Measurements from ENCODE around the gene FRMD4A.

DNA sequence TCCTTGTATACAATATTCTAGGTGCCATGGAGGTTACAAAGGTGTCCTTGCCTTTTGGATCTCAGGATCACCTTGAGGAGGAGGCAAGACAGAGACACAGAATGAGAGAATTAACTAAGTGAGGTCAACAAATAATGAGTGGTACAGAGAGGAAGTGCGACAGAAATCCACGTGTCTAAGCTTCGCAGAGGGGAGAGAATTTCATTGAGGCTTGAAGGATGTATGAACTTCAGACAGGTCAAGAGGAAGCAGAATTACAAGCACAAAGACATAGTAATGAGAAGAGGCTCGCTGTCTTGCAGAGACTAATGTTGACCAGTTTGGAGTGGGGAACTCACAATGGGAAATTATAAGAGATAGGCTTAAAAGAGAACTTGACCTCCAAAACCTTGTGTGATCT is 308.7 kb downstream of the FRMD4A start:
- TF ChIP-seq CEBPB (IDR thresholded peaks at IDR 0.05) (no peak), EGR1 (IDR thresholded peaks at IDR 0.05) (no peak), TAF1 (IDR thresholded peaks at IDR 0.05; ENCODE audit: low read depth) (no peak), YY1 (IDR thresholded peaks at IDR 0.05; ENCODE audit: low read depth) (no peak), FOXM1 (IDR thresholded peaks at IDR 0.05; ENCODE audit: borderline replicate concordance, low read depth) (no peak)
- TF ChIP-seq, protein P1, sequence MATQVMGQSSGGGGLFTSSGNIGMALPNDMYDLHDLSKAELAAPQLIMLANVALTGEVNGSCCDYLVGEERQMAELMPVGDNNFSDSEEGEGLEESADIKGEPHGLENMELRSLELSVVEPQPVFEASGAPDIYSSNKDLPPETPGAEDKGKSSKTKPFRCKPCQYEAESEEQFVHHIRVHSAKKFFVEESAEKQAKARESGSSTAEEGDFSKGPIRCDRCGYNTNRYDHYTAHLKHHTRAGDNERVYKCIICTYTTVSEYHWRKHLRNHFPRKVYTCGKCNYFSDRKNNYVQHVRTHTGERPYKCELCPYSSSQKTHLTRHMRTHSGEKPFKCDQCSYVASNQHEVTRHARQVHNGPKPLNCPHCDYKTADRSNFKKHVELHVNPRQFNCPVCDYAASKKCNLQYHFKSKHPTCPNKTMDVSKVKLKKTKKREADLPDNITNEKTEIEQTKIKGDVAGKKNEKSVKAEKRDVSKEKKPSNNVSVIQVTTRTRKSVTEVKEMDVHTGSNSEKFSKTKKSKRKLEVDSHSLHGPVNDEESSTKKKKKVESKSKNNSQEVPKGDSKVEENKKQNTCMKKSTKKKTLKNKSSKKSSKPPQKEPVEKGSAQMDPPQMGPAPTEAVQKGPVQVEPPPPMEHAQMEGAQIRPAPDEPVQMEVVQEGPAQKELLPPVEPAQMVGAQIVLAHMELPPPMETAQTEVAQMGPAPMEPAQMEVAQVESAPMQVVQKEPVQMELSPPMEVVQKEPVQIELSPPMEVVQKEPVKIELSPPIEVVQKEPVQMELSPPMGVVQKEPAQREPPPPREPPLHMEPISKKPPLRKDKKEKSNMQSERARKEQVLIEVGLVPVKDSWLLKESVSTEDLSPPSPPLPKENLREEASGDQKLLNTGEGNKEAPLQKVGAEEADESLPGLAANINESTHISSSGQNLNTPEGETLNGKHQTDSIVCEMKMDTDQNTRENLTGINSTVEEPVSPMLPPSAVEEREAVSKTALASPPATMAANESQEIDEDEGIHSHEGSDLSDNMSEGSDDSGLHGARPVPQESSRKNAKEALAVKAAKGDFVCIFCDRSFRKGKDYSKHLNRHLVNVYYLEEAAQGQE (IDR thresholded peaks at IDR 0.05; ENCODE audit: low read depth): no peak

Measured in Ishikawa (cell line).